ENCODE data around the gene SLC24A3. TPM values are rescaled to one million over a fixed set of nuclear protein-coding genes. Genes with fewer than 3 reads are reported as not detected.

SLC24A3 gene
- total RNA-seq, 1 experiment from 2014 or later, result 0.06 TPM

DNA sequence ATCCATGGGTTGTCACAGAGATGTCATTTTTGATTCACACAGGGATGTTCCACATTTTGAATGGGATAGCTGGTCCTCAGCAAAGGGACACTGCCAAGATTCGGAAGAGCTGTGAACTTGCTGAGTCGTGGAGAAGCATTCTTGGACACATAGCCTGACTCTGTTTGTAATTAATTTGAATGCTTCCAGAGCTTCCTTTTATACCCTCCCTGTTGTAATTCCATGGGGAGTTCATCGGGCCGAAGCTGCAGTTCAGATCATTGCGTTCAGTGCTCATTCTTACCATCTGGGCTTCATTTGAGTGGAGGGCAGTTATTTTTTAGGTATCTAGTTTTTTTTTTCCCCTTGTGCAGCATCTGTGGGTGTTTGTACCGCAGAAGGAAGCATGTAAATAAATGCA is 126.5 kb downstream of the SLC24A3 start:
- DNase-seq (ENCODE audit: low read depth), result no peak

GRCh38 chr20:19341348-19342053 is 129.1 kb downstream of the SLC24A3 start:
- no peak for DNase-seq (ENCODE audit: low read depth)

GRCh38 chr20:19344341-19344740 is 131.9 kb downstream of the SLC24A3 start:
- no peak for DNase-seq (ENCODE audit: low read depth)

DNA sequence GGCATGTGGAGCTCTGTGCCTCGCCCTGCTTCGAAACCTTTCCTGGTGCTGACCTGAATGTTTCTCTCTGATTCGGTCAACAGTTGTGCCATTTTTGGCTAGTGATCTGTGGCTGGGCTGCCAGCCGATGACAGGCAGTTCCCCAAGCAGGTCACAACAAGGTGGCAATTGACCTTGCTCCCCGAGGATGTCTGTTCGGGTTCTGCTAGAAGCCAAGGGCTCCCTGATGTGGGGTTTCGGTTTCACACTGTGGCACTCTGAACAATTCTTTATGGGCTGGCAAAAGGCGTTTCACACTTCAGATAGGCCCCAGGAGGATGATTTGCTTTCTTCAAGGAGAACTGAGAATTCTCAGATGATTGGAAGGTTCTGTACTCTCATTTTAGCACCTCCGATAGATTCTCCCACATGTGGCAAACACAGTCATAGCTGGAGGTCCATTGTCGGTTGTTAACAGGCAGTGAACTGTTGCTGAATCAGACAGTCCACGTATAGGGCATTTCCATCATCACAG is 135.6 kb downstream of the SLC24A3 start:
- peak; percentile 21 for DNase-seq (ENCODE audit: low read depth)

DNA sequence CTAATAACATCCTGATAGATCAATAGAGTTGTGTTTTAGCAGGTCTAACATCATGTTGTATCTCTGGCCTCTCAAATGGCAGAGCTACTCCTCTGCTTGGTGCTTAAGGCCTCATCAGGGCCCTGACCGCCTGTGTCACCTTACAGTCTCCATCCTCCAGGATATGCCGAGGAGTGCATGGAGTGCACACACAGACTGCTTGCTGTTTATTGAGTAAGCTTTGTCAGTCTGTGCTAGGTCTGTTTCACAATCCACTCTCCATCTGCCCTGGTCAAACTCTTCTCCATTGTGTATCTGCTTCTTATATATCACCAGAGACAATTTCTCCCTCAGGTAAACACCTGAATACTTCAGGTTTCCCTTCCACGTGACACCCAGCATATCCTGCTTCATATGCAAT is 136.1 kb downstream of the SLC24A3 start:
- DNase-seq (ENCODE audit: low read depth), result no peak

DNA sequence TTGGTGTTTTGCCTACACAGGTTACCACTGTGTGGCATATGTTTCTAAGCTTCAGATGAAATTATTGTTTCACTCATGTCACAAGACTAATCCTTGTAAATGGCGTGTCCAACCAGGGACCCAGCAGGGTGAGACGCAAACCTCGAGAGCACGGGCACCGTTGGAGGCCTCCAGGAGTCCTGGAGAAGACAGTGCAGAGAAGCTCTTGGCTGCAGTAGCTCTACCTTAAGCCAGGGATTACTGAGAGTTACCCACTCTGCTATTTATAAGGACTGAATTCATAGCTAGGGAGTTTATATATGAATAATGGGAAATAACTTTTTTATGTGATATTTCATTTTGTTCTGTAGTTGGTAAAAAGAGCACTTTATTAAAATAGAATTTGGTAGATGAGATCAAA is 137.4 kb downstream of the SLC24A3 start:
- no peak for DNase-seq (ENCODE audit: low read depth)

GRCh38 chr20:19351542-19351941 is 139.1 kb downstream of the SLC24A3 start:
- DNase-seq (ENCODE audit: low read depth), result no peak

GRCh38 chr20:19354950-19355349 is 142.5 kb downstream of the SLC24A3 start:
- peak; percentile 4 for DNase-seq (ENCODE audit: low read depth)

- DNase-seq (ENCODE audit: low read depth), result no peak
Observed at GRCh38 chr20:19361790-19362189, 149.3 kb downstream of the SLC24A3 start.

DNA sequence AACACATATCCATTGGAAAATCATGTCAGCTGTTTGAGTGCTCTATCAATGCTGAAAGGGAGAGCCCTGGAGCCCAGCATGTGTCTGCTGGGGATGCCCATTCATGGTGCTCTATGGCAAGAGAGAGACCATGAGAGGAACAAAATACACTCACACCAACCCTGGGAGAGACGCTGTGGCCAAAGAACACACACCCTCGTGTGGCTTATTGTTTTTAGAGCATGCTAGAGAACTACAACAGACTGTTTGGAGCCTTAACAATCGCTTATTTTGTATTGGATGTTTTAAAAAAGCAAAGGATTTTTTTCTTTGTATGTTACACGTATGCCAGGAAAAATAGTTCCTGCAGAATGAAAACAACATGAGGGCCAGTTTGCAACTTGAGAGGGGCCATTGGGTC is 151.0 kb downstream of the SLC24A3 start:
- DNase-seq (ENCODE audit: low read depth), result no peak

- no peak for DNase-seq (ENCODE audit: low read depth)
Observed at GRCh38 chr20:19367591-19367990, 155.1 kb downstream of the SLC24A3 start.

DNA sequence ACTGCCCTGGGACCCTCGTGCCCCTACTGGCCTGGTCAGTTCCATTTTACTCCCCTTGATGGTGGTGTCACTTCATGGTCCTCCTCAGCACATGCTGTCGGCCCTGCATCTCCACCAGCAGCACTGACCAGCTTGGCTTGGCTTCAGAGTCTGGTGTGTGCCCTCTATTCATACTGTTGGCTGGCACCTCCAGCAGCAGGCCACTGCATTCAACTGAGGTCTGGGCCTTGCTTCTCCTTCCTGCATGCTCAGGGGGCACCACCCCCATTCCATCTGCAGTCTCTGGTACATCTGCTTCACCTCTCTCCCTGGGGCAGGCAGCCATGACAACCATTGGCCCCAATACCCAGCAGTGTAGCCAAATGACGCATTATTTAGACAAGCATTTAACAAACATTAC is 155.9 kb downstream of the SLC24A3 start:
- DNase-seq (ENCODE audit: low read depth), result no peak

- no peak for DNase-seq (ENCODE audit: low read depth)
Observed at GRCh38 chr20:19370076-19371075, 157.9 kb downstream of the SLC24A3 start.

- no peak for DNase-seq (ENCODE audit: low read depth)
Observed at GRCh38 chr20:19371112-19371511, 158.7 kb downstream of the SLC24A3 start.

DNA sequence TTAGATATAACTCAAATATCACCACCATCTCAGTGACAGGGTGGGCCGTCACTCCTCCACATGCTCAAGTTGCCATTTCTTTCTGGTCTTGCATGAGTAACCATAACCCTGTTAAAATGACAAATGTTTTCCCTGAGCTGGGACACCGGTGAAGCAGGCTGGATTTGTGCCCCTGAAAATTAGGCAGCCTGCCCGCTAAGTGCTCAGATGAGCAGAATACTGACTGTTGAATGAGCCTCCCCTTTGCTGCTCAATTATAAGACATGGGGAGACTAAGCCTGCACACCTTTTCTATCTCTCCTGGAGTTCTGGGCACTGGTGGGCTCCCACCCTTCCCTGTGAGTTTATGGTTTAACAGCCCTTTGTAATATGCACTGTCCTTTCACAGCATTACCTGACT is 161.8 kb downstream of the SLC24A3 start:
- DNase-seq (ENCODE audit: low read depth), result no peak

GRCh38 chr20:19375395-19375794 is 163.0 kb downstream of the SLC24A3 start:
- no peak for DNase-seq (ENCODE audit: low read depth)

DNA sequence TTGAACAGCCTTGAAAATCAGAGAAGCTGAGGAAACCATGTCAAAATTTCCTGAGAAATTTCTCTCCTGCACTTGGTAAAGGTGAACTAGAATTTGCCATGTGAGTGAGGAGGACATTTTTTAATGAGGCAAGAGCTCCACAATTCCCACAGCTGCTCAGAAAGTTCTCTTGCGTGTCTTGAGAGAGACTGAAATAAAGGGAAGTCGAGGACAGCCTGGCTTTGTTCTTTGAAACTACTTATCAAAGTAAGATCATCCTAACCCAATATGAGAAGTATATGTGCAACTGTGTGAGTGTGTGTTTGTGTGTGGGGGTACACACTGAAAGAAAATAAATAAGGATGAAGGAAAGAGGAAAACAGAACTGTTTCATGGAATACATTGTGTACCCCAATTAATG is 163.4 kb downstream of the SLC24A3 start:
- DNase-seq (ENCODE audit: low read depth), result no peak

- no peak for DNase-seq (ENCODE audit: low read depth)
Observed at GRCh38 chr20:19376451-19377229, 164.2 kb downstream of the SLC24A3 start.

- no peak for DNase-seq (ENCODE audit: low read depth)
Observed at GRCh38 chr20:19378058-19378457, 165.6 kb downstream of the SLC24A3 start.

- no peak for DNase-seq (ENCODE audit: low read depth)
Observed at GRCh38 chr20:19380211-19380610, 167.8 kb downstream of the SLC24A3 start.

DNA sequence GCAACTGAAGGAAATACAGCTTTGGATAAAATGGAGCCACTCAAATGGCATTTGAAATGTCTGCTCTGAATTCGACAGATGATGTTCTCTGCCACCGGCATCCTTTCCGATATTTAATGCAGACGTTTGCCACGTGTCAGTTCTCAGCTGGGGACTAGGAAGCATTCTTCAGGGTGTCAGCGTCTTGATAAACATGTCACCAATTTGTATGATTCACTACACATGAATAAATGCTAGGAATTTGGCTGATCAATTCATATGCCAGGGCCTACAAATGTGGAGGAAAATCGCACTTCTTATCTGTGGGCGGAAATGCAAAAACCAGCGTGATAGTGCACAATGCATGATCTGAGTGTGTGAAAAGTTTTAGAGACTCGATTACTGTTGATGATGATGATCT is 169.5 kb downstream of the SLC24A3 start:
- no peak for DNase-seq (ENCODE audit: low read depth)
